ENCODE results near the gene LRP10.

DNA sequence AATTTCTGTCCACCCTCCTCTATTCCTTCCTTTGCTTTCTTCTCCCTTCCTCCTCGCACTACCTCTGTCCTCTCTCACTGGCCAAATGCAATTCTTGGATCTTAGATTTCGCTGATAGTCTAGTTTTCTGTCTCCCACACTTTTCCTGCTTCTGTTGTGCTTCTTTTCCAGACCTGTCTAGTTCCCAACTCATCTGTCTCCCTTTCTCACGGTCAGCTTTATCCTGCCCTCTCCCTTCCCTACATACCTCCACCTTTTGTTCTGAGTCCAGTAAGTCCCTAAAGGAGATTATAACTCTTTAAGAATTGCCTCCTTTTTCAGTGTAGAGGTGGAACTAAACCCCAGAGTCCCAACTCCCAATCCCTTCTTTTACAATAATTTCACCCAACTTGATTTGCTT lies 36.0 kb upstream of the LRP10 start:
- TF ChIP-seq POLR2AphosphoS5 (IDR thresholded peaks at IDR 0.05; ENCODE audit: low read depth, low read length) (no peak), FOXP2 (optimal IDR thresholded peaks at IDR 0.05; ENCODE audit: borderline replicate concordance, extremely low read depth, extremely low read length, insufficient read depth) (no peak)
- TF ChIP-seq, protein P1, sequence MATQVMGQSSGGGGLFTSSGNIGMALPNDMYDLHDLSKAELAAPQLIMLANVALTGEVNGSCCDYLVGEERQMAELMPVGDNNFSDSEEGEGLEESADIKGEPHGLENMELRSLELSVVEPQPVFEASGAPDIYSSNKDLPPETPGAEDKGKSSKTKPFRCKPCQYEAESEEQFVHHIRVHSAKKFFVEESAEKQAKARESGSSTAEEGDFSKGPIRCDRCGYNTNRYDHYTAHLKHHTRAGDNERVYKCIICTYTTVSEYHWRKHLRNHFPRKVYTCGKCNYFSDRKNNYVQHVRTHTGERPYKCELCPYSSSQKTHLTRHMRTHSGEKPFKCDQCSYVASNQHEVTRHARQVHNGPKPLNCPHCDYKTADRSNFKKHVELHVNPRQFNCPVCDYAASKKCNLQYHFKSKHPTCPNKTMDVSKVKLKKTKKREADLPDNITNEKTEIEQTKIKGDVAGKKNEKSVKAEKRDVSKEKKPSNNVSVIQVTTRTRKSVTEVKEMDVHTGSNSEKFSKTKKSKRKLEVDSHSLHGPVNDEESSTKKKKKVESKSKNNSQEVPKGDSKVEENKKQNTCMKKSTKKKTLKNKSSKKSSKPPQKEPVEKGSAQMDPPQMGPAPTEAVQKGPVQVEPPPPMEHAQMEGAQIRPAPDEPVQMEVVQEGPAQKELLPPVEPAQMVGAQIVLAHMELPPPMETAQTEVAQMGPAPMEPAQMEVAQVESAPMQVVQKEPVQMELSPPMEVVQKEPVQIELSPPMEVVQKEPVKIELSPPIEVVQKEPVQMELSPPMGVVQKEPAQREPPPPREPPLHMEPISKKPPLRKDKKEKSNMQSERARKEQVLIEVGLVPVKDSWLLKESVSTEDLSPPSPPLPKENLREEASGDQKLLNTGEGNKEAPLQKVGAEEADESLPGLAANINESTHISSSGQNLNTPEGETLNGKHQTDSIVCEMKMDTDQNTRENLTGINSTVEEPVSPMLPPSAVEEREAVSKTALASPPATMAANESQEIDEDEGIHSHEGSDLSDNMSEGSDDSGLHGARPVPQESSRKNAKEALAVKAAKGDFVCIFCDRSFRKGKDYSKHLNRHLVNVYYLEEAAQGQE (IDR thresholded peaks at IDR 0.05; ENCODE audit: insufficient read depth in 1 of 2, low read depth in 2 of 2, low read length in 2 of 2): no peak

All from PFSK-1 (cell line).